HFF-Myc (cell line): ENCODE data around the gene LARGE1.

Experiments
- DNase-seq: peaks from one replicate; pipeline ENCODE4 v3.0.0-alpha.2; 2011; ENCODE audit warnings: low read depth; ENCODE audit errors: extremely low read depth
- H3K4me3 ChIP-seq: replicated peaks from 2 replicates; pipeline ENCODE4 v1.5.1; 2011; ENCODE audit warnings: low read depth, mild to moderate bottlenecking, control low read depth, low read length
- CTCF ChIP-seq: IDR thresholded peaks from 2 replicates; pipeline ENCODE4 v1.5.1; 2012; ENCODE audit warnings: mild to moderate bottlenecking, low read depth, low read length, control low read depth; ENCODE audit errors: missing control alignments

The LARGE1 gene

GRCh38 chr22:33906954-33907353, 13.3 kb downstream of the LARGE1 start:
- no peak for TF ChIP-seq CTCF
- DNase-seq = no peak
- H3K4me3 ChIP-seq = no peak overlapping the region

- no peak for DNase-seq
- TF ChIP-seq CTCF = no peak
- H3K4me3 ChIP-seq = no peak overlapping the region
These were observed 13.8 kb downstream of the LARGE1 start for GRCh38 chr22:33906475-33906874.

GRCh38 chr22:33903012-33903411, 17.3 kb downstream of the LARGE1 start:
- H3K4me3 ChIP-seq = no peak overlapping the region
- no peak for DNase-seq
- TF ChIP-seq CTCF = no peak

DNA sequence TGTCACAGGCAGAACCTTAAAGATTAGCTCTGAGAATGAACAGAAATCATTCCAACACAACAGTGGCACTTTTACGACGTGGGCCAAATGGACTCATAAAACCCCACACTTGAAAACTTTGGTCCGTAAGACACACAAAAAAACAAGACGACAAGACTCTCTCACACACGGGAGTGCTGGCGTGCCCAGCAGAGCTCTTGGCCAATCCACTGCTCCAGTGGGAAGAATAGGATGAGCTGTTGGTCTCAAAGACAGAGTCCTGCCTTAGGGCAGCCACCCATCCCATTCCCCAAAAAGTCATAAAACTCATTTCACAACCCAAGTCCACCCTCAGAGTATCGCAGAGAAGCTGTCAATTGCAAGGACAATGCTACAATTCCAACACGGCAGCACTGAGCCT, 18.2 kb downstream of the LARGE1 start:
- DNase-seq = no peak
- H3K4me3 ChIP-seq = no peak overlapping the region
- no peak for TF ChIP-seq CTCF

DNA sequence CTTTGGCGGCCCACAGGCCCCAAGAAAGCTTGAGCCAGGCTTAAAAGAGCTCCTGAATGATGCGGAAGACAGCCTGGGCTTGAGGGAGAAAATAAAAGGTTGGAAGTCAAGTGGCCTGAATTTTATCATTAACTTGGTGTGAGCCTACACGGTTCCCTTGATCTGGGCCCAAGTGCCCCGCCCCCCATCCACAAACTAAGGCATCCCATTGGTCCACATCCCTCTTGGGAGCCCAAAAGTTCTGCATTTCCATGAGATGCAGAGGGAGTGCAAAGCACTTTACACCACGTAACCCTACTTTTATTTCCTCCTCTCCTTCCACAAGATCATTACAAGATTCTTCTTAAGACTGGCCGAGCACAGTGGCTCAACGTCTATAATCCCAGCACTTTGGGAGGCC, 22.2 kb downstream of the LARGE1 start:
- no peak for DNase-seq
- TF ChIP-seq CTCF = no peak
- no peak overlapping the region for H3K4me3 ChIP-seq

- no peak overlapping the region for H3K4me3 ChIP-seq
- no peak for TF ChIP-seq CTCF
- DNase-seq = no peak
These were observed 22.8 kb downstream of the LARGE1 start for GRCh38 chr22:33897448-33897835.
